Transverse colon (tissue), 4 donors: ENCODE results near the gene PPARGC1A. TPM values are rescaled to one million over a fixed set of nuclear protein-coding genes. Genes with fewer than 3 reads are reported as not detected.
A peak's percentile ranks its signal among the peaks of the same experiment; 100 is the strongest.

Experiments used
- DNase-seq: peaks from one replicate; pipeline ENCODE4 v3.0.0-alpha.2; 2019
- H3K27ac ChIP-seq, 4 donors: fragments of 200-600 bp; sonication (generic); 2 replicates each; pipeline ENCODE4 v1.5.1; 2016 to 2018; ENCODE audit warnings: inconsistent platforms in 4 of 4
- H3K27me3 ChIP-seq: fragments of 200-600 bp; sonication (generic); 2 replicates; pipeline ENCODE4 v1.5.1; 2017; ENCODE audit warnings: inconsistent platforms
- H3K36me3 ChIP-seq, 4 donors: fragments of 200-600 bp; sonication (generic); 2 replicates each; pipeline ENCODE4 v1.5.1; 2017 to 2019; ENCODE audit warnings: inconsistent platforms in 4 of 4
- H3K4me1 ChIP-seq, 4 donors: fragments of 200-600 bp; sonication (generic); 2 replicates each; pipeline ENCODE4 v1.5.1; 2017 to 2020; ENCODE audit warnings: inconsistent platforms in 4 of 4
- H3K4me3 ChIP-seq, 4 donors: fragments of 200-600 bp; sonication (generic); 1 replicate in 1 of 4; 2 replicates in 3 of 4; pipeline versions ENCODE4 v1.5.1 to v1.6.1; 2017 to 2019; ENCODE audit warnings: inconsistent platforms in 4 of 4
- H3K9me3 ChIP-seq, 2 donors: fragments of 200-600 bp; sonication (generic); 2 replicates each; pipeline ENCODE4 v1.5.1; 2017 to 2019; ENCODE audit warnings: inconsistent platforms in 2 of 2
- EP300 ChIP-seq: sonication (generic); formaldehyde crosslinking; IDR thresholded peaks from one replicate; pipeline ENCODE4 v1.6.1; 2017; ENCODE audit warnings: antibody characterized with exemption, low read depth
- POLR2A ChIP-seq: fragments of 450-650 bp; IDR thresholded peaks from one replicate; pipeline ENCODE4 v1.6.1; 2016; ENCODE audit warnings: antibody characterized with exemption, mild to moderate bottlenecking, moderate library complexity
- POLR2AphosphoS5 ChIP-seq, 3 donors: sonication (generic); formaldehyde crosslinking; IDR thresholded peaks; one replicate each; pipeline ENCODE4 v1.6.1; 2016; ENCODE audit warnings: antibody characterized with exemption in 3 of 3
- WGBS, 2 donors: methylation state at CpG; one replicate each; pipeline ENCODE4 v1.1.5; 2018; ENCODE audit warnings: low coverage in 1 of 2; 5-methylcytosine and 5-hydroxymethylcytosine counted together
- in situ Hi-C, 4 donors: fragments of 200-750 bp; cut with MboI; loops; one replicate each; pipeline versions ENCODE4 v1.15.0 to v1.15.1; 2017; ENCODE audit warnings: low sequenced_read_pairs in 3 of 4, low pct_ligation_motif_present in 1 of 4, low pct_unique_long_range_greater_than_20kb in 1 of 4
- intact Hi-C: fragments of 100-400 bp; cut with DNase I; formaldehyde crosslinking; loops from one replicate; pipeline ENCODE4 v1.15.1; 2023; ENCODE audit warnings: low total_unique reads
- total RNA-seq, 4 donors: library from RNA; depleted of rRNA; stranded (reverse); fragments of >200 nt; gene quantifications; one replicate each; pipeline ENCODE4 v1.1.0, GENCODE V29; 2016
- TF ChIP-seq, protein P1 (sequence below), 5 experiments: fragments of 200-600 bp in 3 of 5; fragments of 450-650 bp in 2 of 5; sonication (generic) in 3 of 5; IDR thresholded peaks; 1 replicate in 2 of 5; 2 replicates in 3 of 5; pipeline ENCODE4 v1.5.1; 2016 to 2017; ENCODE audit warnings: antibody characterized with exemption in 5 of 5, inconsistent platforms in 3 of 5, mild to moderate bottlenecking in 2 of 5, moderate library complexity in 1 of 5

Gene PPARGC1A
- total RNA-seq, 4 donors from 2014 or later: 63.7 to 4,431 (median 108) TPM

GRCh38 chr4:23745377-23745776 is 144.5 kb downstream of the PPARGC1A start:
- DNase-seq: no peak
- Histone ChIP-seq H3K27ac (peak overlapping the region; percentile 36 to 83 (median 68)), H3K4me1 (peaks cover 3 to 57% (median 24%) of the 10 kb centered on the region in 4 donors), H3K36me3 (no peaks in the 10 kb centered on the region), H3K4me3 (no peak overlapping the region), H3K27me3 (no peaks in the 10 kb centered on the region), H3K9me3 (peaks cover 0 to 4% of the 10 kb centered on the region in 2 donors)
- intact Hi-C loops: no loop called here
- 91 to 94% methylated on average over 3 of the region's 3 CpGs for WGBS, 2 donors
- in situ Hi-C loops: no loop called here
- no peak for TF ChIP-seq POLR2AphosphoS5 (IDR thresholded peaks at IDR 0.05)
- TF ChIP-seq POLR2A: no peak
- no peak for TF ChIP-seq EP300
- TF ChIP-seq, protein P1, sequence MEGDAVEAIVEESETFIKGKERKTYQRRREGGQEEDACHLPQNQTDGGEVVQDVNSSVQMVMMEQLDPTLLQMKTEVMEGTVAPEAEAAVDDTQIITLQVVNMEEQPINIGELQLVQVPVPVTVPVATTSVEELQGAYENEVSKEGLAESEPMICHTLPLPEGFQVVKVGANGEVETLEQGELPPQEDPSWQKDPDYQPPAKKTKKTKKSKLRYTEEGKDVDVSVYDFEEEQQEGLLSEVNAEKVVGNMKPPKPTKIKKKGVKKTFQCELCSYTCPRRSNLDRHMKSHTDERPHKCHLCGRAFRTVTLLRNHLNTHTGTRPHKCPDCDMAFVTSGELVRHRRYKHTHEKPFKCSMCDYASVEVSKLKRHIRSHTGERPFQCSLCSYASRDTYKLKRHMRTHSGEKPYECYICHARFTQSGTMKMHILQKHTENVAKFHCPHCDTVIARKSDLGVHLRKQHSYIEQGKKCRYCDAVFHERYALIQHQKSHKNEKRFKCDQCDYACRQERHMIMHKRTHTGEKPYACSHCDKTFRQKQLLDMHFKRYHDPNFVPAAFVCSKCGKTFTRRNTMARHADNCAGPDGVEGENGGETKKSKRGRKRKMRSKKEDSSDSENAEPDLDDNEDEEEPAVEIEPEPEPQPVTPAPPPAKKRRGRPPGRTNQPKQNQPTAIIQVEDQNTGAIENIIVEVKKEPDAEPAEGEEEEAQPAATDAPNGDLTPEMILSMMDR (IDR thresholded peaks at IDR 0.05): no peak
